EH (cell line): ENCODE results near the gene CD63.

Experiments
- DNase-seq: peaks from one replicate; pipeline ENCODE4 v3.0.0-alpha.2; 2015; ENCODE audit warnings: low read depth

CD63 gene

DNA sequence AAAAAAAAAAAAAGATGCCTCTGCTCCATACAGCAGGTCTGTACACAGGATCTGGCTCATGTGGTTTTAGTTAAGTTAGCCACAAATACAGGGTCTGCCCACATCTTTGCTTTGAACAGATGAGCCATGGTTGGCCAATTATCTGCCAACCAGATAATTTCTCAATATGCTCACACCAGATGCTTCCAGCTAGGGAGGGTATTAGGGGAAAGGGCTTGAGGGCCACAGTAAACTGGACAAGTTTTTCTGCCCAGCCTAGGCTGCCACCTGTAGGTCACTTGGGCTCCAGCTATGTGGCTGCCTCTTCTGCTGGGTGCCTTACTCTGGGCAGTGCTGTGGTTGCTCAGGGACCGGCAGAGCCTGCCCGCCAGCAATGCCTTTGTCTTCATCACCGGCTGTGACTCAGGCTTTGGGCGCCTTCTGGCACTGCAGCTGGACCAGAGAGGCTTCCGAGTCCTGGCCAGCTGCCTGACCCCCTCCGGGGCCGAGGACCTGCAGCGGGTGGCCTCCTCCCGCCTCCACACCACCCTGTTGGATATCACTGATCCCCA, 7.8 kb downstream of the CD63 start:
- DNase-seq: peak; percentile 97

DNA sequence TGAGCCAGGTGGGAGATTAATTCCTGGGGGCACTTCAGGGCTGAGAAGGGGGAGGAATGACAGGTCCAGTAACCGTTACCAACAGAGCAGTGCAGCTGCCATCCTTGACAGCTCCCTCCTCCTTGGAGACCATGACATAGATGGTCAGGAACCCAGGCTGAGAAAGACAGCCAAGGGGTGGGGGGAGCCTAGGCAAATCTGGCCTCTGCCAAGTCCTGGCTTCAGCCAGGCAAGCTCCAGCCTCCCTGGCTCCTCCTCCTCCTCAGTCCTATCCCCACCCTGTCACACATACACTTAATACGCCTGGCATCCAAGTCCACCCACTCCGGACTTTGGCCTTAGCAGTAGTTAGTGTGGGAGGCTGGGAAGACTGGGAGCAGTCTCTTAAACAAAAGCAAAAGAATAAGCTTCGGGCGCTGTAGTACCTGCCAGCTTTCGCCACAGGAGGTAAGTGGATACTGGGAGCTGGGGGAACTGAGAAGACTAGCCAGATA, 8.7 kb downstream of the CD63 start, which contains the start of gene RDH5:
RDH5 (plus strand) TSS at position 323 of the 494 bp plus-strand sequence. CDS start 792 bp downstream, outside the sequence.
- DNase-seq: peak; percentile 89

GRCh38 chr12:55719371-55719770, 9.4 kb downstream of the CD63 start:
- no peak for DNase-seq

DNA sequence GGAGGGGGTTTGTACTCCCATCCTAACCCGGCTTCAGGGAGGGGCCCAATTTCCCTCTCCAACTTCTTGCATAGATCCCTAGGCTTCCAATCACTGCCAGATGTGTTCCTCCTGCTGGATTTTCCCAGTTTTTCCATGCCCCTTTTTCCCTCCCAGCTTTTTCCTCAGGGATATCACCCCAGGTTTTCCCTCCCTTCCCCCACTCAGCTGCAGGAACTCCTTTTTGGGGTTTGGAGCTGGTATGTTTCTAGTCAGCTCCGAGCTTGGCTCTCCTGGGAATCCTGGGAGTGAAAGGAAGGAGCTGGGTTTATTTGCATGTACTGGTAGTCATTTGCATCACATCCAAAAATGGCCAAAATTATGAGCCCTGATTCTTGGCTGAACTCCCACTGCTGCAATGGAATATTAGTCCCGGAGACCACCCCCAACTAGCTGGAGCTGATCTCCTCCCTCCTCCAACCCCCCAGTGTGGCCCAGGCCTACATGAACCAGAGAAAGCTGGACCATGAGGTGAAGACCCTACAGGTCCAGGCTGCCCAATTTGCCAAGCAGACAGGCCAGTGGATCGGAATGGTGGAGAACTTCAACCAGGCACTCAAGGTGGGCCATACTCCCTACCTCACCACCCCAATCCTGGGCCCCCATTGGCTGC, 10.1 kb downstream of the CD63 start:
- no peak for DNase-seq

GRCh38 chr12:55718015-55718414, 10.8 kb downstream of the CD63 start:
- no peak for DNase-seq

GRCh38 chr12:55717011-55718007, 11.5 kb downstream of the CD63 start:
- peak; percentile 56 for DNase-seq

GRCh38 chr12:55716582-55716957, 12.2 kb downstream of the CD63 start:
- DNase-seq: no peak

- DNase-seq: peak; percentile 91
These were observed 12.8 kb downstream of the CD63 start, which contains the start of gene BLOC1S1 for GRCh38 chr12:55715833-55716581. Gene BLOC1S1, plus strand, starts transcription at chr12:55716046. Its CDS starts 6 bp downstream, at chr12:55716052.

DNA sequence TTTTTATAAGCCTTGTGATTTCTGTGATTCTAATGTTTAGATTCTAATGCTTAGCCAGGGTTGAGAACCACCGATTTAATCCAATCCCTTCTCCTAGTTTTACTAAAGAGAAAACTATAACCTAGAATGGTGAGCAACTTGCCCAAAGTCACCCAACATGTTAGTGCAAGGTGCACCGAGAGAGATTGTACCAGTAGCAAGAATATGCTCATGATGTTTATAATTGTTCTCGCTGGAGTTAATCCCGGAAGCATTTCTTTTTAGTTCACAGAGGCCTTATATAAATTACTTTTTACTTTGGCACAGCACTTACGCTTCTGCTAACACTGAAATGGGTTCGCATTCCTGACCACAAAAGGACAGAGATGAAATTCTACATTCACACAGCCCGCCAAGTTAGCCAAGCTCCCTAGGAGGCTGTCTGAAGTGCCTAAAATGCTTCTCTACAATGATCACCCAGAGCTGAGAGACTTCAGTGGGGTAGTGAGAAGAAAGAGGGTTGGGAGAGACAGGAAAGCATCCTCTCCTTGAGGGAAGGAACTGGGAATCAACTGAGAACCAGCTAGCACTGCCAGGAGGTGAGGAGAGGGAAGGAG, 13.5 kb downstream of the CD63 start:
- DNase-seq: peak; percentile 33

GRCh38 chr12:55713721-55714120, 15.1 kb downstream of the CD63 start:
- peak; percentile 91 for DNase-seq

DNA sequence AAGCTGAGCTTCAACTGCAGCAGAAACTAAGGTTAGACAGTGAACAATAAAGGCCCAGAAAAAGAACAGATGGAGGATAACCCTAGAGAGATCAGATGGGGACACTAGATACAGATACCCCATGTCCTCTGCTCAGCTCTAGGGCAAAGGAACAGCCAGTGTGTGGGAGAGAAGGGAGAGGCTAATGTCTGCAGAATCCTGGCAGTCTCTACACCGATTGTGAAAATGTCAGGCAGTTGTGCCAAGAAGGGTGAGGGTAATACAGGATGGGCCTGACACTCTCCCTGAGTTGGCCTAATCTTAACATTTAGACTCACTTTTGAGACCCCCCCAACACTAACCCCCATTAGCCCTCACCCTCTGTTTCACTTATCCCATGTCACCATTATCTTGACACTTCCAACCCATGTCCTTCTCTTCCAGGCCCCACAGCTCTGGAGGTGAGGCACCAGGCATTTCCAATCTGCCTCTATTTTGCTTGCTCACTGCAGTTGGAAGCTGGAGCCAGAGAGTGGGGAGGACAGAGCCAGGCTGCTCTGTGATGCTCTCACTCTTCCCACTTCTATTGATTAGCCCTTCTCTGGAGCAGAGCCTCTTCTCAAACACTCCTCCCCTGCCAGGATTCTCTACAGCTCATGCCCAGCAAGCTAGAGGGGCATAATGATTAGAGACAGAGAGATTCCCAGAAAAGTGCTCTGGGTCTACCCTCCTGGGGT, 16.0 kb downstream of the CD63 start:
- DNase-seq: no peak

DNA sequence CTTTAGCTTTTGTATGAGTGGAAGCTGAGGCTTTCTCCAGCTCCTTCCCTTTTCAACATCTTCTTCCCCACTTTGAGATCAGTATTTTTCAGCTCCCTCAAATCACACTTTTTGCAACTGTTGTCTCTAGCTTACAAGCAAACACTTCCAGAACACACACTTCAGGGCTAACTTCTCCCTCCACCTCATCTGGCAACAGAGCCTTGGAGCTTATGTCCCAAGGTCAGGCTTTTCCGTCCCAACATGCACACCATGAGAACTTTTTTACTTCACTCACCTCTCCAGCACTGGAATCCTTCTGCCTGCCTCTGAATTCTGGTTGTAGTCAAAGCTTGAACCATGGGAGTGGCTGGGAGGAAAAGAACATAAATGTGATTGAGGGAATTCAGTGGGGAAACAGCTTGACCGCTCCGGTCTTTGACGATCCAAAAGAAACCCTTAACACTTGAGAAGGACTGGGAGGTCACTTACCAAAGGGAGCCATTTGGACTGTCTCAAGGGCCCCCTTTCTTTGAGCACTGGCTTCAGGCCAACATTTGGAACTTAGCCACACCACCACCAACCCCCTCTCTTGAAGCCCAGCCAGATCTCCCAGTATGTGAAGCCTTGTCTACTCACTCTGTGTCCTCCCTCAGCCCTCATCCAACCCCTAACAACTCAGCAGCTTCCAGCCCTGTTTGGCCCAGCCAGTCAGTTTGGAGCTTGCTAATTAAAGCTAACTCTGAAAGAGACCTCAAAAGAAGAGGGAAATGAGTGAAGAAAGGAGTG, 16.8 kb downstream of the CD63 start:
- DNase-seq: no peak

GRCh38 chr12:55708695-55709233, 20.0 kb downstream of the CD63 start:
- DNase-seq: no peak

GRCh38 chr12:55707841-55708694, 20.7 kb downstream of the CD63 start, which contains the start of gene ITGA7:
Gene ITGA7, minus strand, starts transcription at chr12:55707904. Its CDS starts 222 bp downstream, at chr12:55707682.
- peak; percentile 43 for DNase-seq

DNA sequence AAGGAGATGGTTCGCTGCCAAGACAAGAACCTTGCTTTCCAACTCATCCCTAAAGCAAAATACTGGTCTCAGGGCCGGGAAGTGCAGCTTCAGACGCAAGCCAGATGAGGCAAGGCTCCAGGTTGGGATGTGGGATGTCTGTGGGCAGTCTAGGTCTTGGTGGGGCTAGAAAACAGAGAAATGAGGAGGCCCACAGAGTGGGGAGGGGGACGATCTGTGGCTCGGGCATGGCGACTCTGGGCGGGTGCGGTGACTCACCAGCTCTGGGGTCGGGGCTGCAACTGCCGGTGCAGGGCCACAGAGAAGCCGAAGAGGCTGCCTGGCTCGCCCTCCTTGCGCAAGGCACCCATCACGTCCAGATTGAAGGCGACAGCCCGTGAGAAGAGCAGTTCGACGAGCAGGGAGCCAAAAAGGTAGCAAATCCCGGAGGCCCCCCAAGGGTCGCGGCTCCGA, 21.6 kb downstream of the CD63 start:
- DNase-seq: no peak

DNA sequence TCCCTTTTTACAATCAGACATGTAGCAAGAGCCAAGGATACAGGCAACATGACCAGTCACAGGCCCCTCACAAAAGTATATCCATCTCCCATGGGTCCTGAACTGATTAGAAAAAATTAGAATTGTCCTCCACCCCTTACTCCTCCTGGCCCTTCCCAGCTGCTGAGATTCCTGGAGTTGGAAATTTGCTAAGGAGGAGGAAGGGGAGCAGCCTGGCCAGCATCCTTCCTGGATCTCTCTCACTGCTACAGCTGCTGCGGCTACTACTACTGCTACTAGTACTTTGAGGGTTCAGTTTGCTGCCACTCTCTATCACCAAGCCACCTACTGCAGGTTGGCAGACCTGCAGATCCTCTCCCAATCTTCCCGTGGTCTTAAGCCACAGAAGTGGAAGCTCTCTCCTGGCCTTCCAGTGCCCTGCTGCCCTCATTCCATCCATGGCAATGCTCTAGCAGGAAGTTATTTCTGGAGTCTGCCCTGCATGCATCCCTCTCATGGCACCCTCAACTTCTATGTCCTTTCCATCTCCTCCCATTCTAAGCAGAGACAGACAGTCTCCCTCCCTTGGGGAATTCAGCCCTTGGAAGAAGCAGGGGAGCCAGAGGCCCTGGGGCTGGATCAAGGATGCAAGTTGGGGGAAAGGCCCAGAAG, 22.1 kb downstream of the CD63 start:
- no peak for DNase-seq

DNA sequence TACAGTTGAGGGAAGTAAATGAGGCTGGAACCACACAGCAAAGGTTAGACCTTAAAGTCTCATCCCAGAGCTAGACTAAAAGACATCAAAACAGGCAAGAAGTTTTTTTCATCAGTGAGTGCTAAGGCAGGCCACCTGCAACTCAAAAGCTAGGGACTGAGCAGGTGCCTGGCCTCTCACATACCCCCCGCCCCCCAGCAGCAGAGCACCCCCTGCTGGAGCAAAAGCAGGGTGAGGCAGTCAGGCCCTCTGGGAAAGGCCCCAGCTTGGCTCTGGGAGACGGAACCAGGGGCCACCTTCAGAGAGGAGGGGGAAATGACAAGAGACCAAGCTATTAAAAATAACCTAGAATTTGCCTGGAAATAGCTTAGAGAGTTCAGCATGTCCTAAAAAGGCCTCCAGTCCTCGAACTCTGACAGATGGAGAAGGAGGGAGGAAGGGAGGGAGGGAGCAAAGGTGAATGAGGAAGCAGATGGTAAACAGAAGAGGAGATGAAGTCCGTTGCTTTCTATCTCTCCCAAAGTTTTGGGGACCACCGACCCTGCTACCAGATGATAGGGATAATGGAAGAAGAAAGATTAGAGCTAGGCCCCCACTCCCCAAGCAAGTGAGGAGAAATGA, 22.9 kb downstream of the CD63 start:
- no peak for DNase-seq
